Kidney capillary endothelial cell (primary cell): ENCODE data around the gene MAD1L1.

Experiments used
- DNase-seq: peaks from one replicate; pipeline ENCODE4 v3.0.0-alpha.2; 2018; ENCODE audit warnings: low spot score

Gene MAD1L1

GRCh38 chr7:1911571-1911970 is 321.2 kb downstream of the MAD1L1 start:
- DNase-seq, result no peak

GRCh38 chr7:1910827-1911226 is 321.9 kb downstream of the MAD1L1 start:
- no peak for DNase-seq

GRCh38 chr7:1910081-1910685 is 322.6 kb downstream of the MAD1L1 start:
- no peak for DNase-seq

- no peak for DNase-seq
These were observed 323.3 kb downstream of the MAD1L1 start for GRCh38 chr7:1909476-1909875.

- no peak for DNase-seq
These were observed 323.8 kb downstream of the MAD1L1 start for GRCh38 chr7:1908823-1909420.

GRCh38 chr7:1907751-1908365 is 324.9 kb downstream of the MAD1L1 start:
- DNase-seq, result no peak

- DNase-seq, result no peak
These were observed 325.6 kb downstream of the MAD1L1 start for GRCh38 chr7:1906988-1907745.

GRCh38 chr7:1906087-1906830 is 326.5 kb downstream of the MAD1L1 start:
- DNase-seq, result no peak

- no peak for DNase-seq
These were observed 330.4 kb downstream of the MAD1L1 start for GRCh38 chr7:1902231-1902855.

GRCh38 chr7:1901431-1902210 is 331.1 kb downstream of the MAD1L1 start:
- DNase-seq, result no peak

GRCh38 chr7:1900847-1901246 is 331.9 kb downstream of the MAD1L1 start:
- no peak for DNase-seq

GRCh38 chr7:1899951-1900762 is 332.6 kb downstream of the MAD1L1 start:
- DNase-seq, result no peak

GRCh38 chr7:1899196-1899595 is 333.5 kb downstream of the MAD1L1 start:
- DNase-seq, result no peak

- DNase-seq, result no peak
These were observed 334.0 kb downstream of the MAD1L1 start for GRCh38 chr7:1898628-1899185.

GRCh38 chr7:1897861-1898627 is 334.7 kb downstream of the MAD1L1 start:
- no peak for DNase-seq

- no peak for DNase-seq
These were observed 335.5 kb downstream of the MAD1L1 start for GRCh38 chr7:1897076-1897860.

GRCh38 chr7:1895664-1896515 is 336.9 kb downstream of the MAD1L1 start:
- DNase-seq, result no peak
